PC-9 (cell line): ENCODE data around the gene BPIFA1.

Experiments used
- EZH2 ChIP-seq: fragments of 200-600 bp; sonication (generic); IDR thresholded peaks from 2 replicates; pipeline ENCODE4 v1.8.0; 2017; ENCODE audit warnings: antibody characterized with exemption, low read depth
- TF ChIP-seq, protein P1 (sequence below): fragments of 200-600 bp; sonication (generic); conservative IDR thresholded peaks from 2 replicates; pipeline ENCODE4 v1.6.1; 2017; ENCODE audit warnings: mixed run types, antibody characterized with exemption, mild to moderate bottlenecking, moderate library complexity

GRCh38 chr20:33257237-33257636 is 21.4 kb downstream of the BPIFA1 start:
- TF ChIP-seq, protein P1, sequence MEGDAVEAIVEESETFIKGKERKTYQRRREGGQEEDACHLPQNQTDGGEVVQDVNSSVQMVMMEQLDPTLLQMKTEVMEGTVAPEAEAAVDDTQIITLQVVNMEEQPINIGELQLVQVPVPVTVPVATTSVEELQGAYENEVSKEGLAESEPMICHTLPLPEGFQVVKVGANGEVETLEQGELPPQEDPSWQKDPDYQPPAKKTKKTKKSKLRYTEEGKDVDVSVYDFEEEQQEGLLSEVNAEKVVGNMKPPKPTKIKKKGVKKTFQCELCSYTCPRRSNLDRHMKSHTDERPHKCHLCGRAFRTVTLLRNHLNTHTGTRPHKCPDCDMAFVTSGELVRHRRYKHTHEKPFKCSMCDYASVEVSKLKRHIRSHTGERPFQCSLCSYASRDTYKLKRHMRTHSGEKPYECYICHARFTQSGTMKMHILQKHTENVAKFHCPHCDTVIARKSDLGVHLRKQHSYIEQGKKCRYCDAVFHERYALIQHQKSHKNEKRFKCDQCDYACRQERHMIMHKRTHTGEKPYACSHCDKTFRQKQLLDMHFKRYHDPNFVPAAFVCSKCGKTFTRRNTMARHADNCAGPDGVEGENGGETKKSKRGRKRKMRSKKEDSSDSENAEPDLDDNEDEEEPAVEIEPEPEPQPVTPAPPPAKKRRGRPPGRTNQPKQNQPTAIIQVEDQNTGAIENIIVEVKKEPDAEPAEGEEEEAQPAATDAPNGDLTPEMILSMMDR, result no peak
- no peak for TF ChIP-seq EZH2
